Stimulated activated naive CD8-positive, alpha-beta T cell treated with anti-CD3 and anti-CD28 coated beads, Interleukin-15, Interleukin-2, amounts not matched to agents 100 ng/mL and 50 ng/mL, for 24 hours (primary cell): Measurements from ENCODE around the gene MYBBP1A.
A peak's percentile ranks its signal among the peaks of the same experiment; 100 is the strongest.

Source experiments
- H3K27ac Mint-ChIP-seq: one replicate; pipeline ENCODE4 v1.8.0; 2021; ENCODE audit warnings: mild to moderate bottlenecking, mixed read lengths
- H3K27me3 Mint-ChIP-seq: one replicate; pipeline ENCODE4 v1.8.0; 2021; ENCODE audit warnings: mixed read lengths
- H3K36me3 Mint-ChIP-seq: one replicate; pipeline ENCODE4 v1.8.0; 2021; ENCODE audit warnings: low read depth, mixed read lengths
- H3K4me1 Mint-ChIP-seq: one replicate; pipeline ENCODE4 v1.8.0; 2021; ENCODE audit warnings: low read depth, mixed read lengths
- H3K4me3 Mint-ChIP-seq: one replicate; pipeline ENCODE4 v1.8.0; 2021; ENCODE audit warnings: mild to moderate bottlenecking, mixed read lengths
- H3K9me3 Mint-ChIP-seq: one replicate; pipeline ENCODE4 v1.8.0; 2021; ENCODE audit warnings: mixed read lengths

Gene MYBBP1A

DNA sequence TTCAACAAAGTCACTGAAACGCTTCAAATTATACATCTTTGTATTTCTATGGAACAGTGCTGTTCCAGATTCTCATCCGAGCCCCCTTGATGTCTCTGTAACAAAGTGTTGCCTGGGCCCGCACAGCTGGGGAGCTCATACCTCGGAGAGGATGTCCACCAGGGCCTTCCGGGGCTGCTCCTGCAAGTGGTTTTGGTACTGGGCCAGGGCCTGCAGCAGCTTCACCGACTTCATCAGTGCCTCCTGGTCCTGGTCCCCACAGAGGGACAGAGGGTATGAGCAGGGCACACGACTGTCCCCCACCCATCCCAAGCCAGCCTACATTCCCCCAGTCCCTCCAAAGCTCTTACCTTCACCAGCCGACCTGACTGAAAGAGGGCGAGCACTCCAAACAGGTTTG, 1.5 kb downstream of the MYBBP1A start:
- H3K9me3 Mint-ChIP-seq: no peaks in the 10 kb centered on the region
- peaks cover 44% of the 10 kb centered on the region for H3K36me3 Mint-ChIP-seq
- H3K4me1 Mint-ChIP-seq: peaks cover 31% of the 10 kb centered on the region
- H3K4me3 Mint-ChIP-seq: peak overlapping the region; percentile 96
- peak overlapping the region; percentile 65 for H3K27ac Mint-ChIP-seq
- H3K27me3 Mint-ChIP-seq: no peaks in the 10 kb centered on the region

GRCh38 chr17:4551796-4552525, 3.2 kb downstream of the MYBBP1A start:
- H3K9me3 Mint-ChIP-seq: no peaks in the 10 kb centered on the region
- peaks cover 50% of the 10 kb centered on the region for H3K36me3 Mint-ChIP-seq
- H3K4me3 Mint-ChIP-seq: no peak overlapping the region
- no peak overlapping the region for H3K27ac Mint-ChIP-seq
- peaks cover 26% of the 10 kb centered on the region for H3K4me1 Mint-ChIP-seq
- no peaks in the 10 kb centered on the region for H3K27me3 Mint-ChIP-seq

GRCh38 chr17:4551141-4551540, 4.0 kb downstream of the MYBBP1A start:
- no peaks in the 10 kb centered on the region for H3K9me3 Mint-ChIP-seq
- peaks cover 24% of the 10 kb centered on the region for H3K4me1 Mint-ChIP-seq
- H3K27me3 Mint-ChIP-seq: no peaks in the 10 kb centered on the region
- no peak overlapping the region for H3K4me3 Mint-ChIP-seq
- H3K36me3 Mint-ChIP-seq: peaks cover 56% of the 10 kb centered on the region
- H3K27ac Mint-ChIP-seq: no peak overlapping the region

DNA sequence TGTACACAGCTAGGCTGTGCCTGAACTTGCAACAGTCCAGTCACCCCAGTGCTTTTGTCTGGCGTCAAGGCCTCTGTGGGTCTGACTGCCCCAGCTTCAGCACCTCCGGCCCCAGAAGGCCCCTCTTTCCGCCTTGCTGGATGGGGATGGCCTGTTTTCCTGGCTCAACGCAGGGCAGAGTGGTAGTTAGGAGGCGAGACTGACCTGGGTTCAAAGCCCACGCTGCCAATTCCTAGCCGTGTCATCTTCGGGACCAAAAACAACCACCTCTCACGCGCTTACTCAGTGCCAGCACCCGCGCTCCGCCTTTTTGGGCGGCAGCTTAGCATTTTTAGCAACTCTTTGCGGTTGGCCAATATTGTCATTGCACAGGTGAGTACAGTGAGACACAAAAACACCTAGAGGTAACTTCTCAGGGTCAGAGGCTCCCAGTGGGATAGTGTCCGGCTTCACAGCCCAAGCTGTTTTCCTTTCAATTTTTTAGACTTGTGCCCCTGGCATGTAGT, 4.6 kb downstream of the MYBBP1A start:
- Mint-ChIP-seq H3K36me3 (peaks cover 56% of the 10 kb centered on the region), H3K27ac (no peak overlapping the region), H3K4me1 (peaks cover 19% of the 10 kb centered on the region), H3K9me3 (no peaks in the 10 kb centered on the region), H3K4me3 (no peak overlapping the region), H3K27me3 (no peaks in the 10 kb centered on the region)

DNA sequence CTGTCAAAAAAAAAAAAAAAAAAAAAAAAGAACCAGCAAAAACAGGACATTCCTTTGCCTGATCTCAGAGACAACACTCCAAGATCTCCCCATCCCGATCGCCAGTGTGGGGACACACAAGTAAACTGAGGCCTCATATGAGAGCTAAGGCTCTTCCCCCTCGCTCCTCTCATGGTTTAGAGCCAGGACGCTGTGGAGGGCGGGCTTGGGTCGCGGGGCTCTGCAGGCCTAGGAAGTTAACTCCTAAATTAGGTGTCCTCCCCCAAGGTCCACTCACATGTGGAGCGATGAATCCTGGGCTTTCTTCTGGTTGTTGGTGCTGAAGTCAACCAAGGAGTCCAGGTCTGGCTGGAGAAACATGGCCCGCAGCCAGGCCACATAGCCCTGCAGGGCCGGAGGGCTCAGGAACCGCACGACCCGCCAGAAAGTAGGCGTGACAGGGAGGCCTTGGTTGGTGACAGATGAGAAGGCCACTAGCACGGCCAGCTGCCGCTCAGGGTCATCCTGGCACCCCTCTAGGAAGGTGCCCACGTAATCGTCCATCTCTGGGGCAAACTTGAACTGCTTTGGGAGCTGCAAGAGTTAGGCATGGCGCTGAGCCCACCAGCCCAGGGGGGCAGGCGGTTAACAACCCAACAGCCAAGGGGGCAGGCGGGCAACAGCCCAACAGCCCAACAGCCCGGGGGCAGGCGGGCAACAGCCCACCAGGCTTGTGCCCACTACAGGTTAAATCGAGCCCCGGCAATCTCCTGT, 5.2 kb downstream of the MYBBP1A start:
- H3K27ac Mint-ChIP-seq: no peak overlapping the region
- peaks cover 56% of the 10 kb centered on the region for H3K36me3 Mint-ChIP-seq
- H3K9me3 Mint-ChIP-seq: no peaks in the 10 kb centered on the region
- no peaks in the 10 kb centered on the region for H3K27me3 Mint-ChIP-seq
- no peak overlapping the region for H3K4me3 Mint-ChIP-seq
- H3K4me1 Mint-ChIP-seq: peaks cover 17% of the 10 kb centered on the region

- Mint-ChIP-seq H3K9me3 (no peaks in the 10 kb centered on the region), H3K36me3 (peaks cover 50% of the 10 kb centered on the region), H3K27ac (no peak overlapping the region), H3K27me3 (no peaks in the 10 kb centered on the region), H3K4me3 (no peak overlapping the region), H3K4me1 (peaks cover 9% of the 10 kb centered on the region)
Measured at GRCh38 chr17:4548721-4549531, 6.3 kb downstream of the MYBBP1A start.

DNA sequence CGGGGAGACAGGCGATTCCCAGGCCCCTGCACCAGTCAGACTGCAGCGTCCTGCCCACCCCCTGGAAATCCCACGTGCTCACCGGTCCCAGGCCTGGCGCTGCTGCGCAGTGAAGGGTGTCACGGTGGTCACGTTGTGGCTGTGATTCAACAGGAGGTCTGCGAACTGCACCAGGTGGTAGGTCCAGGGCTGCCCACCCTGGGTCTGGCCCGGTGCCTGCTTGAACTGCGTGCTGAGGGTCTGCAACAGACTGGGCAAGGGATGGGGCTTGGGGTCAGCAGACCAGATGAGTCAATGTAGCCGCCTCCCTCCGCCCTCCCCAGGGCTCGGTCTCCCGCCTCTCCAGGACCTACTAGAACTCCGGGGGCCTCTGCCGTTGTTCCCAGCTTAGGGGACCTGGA, 7.1 kb downstream of the MYBBP1A start:
- Mint-ChIP-seq H3K27me3 (no peaks in the 10 kb centered on the region), H3K36me3 (peaks cover 50% of the 10 kb centered on the region), H3K27ac (no peak overlapping the region), H3K9me3 (no peaks in the 10 kb centered on the region), H3K4me3 (no peak overlapping the region), H3K4me1 (peaks cover 4% of the 10 kb centered on the region)

DNA sequence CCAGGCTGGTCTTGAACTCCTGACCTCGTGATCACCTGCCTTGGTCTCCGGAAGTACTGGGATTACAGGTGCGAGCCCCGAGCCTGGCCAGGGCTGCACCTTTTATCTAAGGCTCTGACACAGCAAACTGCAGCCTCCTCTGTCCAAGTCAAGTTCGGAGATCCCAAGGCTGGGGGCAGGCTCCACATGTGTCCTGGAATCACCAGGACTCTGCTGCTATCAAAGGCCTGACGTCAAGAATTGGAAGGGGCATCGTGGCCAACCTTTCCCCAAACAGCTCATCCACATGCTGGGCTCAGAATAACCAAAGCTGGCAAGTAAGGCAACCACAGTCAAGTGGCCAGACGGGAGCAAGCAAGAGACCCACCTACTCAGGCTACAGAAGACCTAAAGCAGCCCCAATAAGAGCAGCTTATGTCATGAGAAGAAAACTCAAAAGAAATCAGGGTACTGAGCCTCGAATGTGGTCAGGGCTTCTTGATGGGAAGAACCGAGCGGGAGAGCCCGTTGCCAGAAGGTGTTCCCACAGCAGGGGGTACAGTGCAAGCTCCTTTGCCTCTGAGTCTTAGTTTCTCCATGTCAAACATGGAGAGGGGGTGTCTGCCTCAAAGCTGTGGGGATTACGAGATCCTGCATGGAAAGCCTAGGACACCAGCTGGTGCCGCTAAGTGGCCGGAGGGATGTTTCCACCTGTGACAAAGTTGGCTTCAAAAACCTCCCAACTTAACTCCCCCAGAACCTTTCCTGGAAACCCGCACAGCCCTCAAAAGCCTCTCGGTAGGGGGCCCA, 7.9 kb downstream of the MYBBP1A start:
- Mint-ChIP-seq H3K4me1 (peaks cover 4% of the 10 kb centered on the region), H3K36me3 (peaks cover 50% of the 10 kb centered on the region), H3K9me3 (no peaks in the 10 kb centered on the region), H3K4me3 (no peak overlapping the region), H3K27me3 (no peaks in the 10 kb centered on the region), H3K27ac (no peak overlapping the region)

DNA sequence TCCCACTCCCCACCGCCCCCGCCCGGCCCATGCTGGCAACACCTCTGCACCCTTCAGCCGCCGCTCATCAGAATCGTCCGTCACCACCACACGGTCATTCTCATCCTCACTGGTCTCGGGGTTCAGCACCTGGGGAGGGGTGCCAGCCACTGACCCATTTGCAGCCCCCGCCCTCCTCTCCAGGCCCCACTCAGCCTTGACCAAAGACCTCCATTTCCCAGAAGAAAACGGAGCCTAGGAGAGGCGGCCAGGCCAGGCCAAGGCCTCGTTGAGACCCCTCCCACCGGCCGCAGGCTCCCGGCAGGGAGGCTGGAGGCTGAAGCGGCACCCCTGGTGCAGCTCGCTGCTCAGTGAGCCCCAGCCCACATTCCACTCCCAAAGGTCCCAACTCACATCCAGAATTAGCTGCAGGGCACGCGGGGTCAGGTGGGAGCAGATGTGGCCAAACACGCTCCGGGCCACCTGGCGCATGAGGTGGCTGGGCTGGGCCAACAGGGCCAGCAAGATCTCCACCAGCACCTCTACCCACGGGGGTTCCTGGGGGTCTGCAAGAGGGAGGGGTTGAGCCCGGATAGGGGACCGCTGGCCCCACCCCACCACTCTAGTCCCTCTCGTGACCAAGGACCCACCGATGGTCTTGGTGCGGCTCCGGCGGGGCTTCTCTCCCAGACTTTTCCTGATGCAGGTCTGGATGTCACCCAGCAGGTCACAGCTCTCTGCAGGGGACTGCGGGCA, 9.8 kb downstream of the MYBBP1A start:
- Mint-ChIP-seq H3K27ac (no peak overlapping the region), H3K4me3 (no peak overlapping the region), H3K9me3 (no peaks in the 10 kb centered on the region), H3K4me1 (no peaks in the 10 kb centered on the region), H3K27me3 (no peaks in the 10 kb centered on the region), H3K36me3 (peaks cover 38% of the 10 kb centered on the region)

DNA sequence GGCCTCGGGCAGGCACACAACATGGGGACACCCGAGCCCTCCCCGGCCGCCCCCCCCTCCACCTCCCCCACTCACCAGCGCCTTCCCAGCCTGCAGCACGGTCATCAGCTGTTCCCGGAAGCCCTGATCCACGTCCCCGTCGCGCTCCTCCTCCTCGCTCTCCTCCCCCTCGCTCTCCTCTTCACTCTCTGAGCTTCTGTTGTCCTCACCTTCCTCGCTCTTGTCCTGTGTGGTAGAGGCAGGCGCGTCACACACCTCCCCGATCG, 10.3 kb downstream of the MYBBP1A start:
- Mint-ChIP-seq H3K9me3 (no peaks in the 10 kb centered on the region), H3K36me3 (peaks cover 34% of the 10 kb centered on the region), H3K4me1 (no peaks in the 10 kb centered on the region), H3K27ac (no peak overlapping the region), H3K4me3 (no peak overlapping the region), H3K27me3 (no peaks in the 10 kb centered on the region)

GRCh38 chr17:4544135-4544950, 10.8 kb downstream of the MYBBP1A start:
- no peaks in the 10 kb centered on the region for H3K4me1 Mint-ChIP-seq
- H3K4me3 Mint-ChIP-seq: no peak overlapping the region
- H3K27ac Mint-ChIP-seq: no peak overlapping the region
- no peaks in the 10 kb centered on the region for H3K9me3 Mint-ChIP-seq
- H3K27me3 Mint-ChIP-seq: no peaks in the 10 kb centered on the region
- H3K36me3 Mint-ChIP-seq: peaks cover 36% of the 10 kb centered on the region

DNA sequence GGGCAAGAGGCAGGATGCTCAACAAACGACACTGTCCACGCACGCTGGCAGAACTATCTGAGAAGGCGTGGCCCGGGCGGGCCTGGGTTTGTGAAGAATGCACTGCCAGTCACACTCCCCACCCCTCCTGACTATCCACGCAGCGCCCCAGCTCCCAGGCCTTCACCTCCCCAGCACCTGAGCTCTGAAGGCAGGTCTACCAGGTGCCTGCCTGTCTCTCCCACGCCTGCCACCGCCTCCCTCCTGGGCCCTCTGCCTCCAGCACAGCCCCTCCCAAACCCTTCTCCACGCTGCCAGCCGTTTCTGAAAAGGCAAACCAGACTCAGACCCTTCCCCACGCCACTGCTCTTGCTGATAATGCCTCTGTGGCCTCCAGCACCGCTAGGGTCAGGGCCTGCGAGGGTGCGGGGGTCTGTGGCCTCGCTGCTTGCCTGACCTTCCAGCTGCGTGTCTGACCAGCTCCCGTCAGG, 11.6 kb downstream of the MYBBP1A start:
- Mint-ChIP-seq H3K4me1 (no peaks in the 10 kb centered on the region), H3K4me3 (no peak overlapping the region), H3K9me3 (no peaks in the 10 kb centered on the region), H3K27ac (no peak overlapping the region), H3K27me3 (no peaks in the 10 kb centered on the region), H3K36me3 (peaks cover 33% of the 10 kb centered on the region)

DNA sequence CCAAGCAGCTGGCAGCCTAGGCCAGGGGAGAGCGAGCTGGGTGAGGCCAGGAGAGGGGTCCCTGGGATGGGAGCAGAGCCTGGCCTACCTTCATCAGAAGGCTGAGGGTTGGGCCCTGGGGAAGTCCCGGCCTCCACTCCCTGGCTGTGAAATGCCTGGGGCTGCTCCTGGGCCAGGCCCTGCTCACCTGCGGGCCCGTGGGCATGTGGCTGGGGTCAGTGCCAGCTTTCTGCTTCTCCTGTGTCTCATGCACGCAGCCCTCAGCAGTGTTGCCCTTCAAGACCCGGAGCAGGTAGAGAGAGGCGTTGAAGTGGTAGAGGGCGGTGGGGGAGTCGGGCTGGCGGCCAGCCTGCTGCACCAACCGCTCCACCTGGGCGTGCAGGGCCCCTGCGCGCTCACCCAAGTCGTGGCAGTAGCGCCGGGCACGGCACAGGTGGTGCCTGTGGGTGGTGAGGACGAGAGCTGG, 12.4 kb downstream of the MYBBP1A start:
- H3K27ac Mint-ChIP-seq: no peak overlapping the region
- peaks cover 33% of the 10 kb centered on the region for H3K36me3 Mint-ChIP-seq

More for the DNA sequence above, 12.4 kb downstream of the MYBBP1A start:
- no peaks in the 10 kb centered on the region for H3K4me1 Mint-ChIP-seq
- no peaks in the 10 kb centered on the region for H3K27me3 Mint-ChIP-seq
- H3K4me3 Mint-ChIP-seq: no peak overlapping the region
- H3K9me3 Mint-ChIP-seq: no peaks in the 10 kb centered on the region
